ENCODE data around the gene MEIOSIN.

- TF ChIP-seq YY1 (IDR thresholded peaks at IDR 0.05; ENCODE audit: insufficient read depth, insufficient read length) (no peak), ZNF274 (IDR thresholded peaks at IDR 0.05; ENCODE audit: low read depth, low read length) (no peak)
Observed at GRCh38 chr19:45791744-45792469, 58.7 kb downstream of the MEIOSIN start.
